Posterior cingulate gyrus (tissue), 11 donors: ENCODE results near the gene PNCK.

Source experiments
- DNase-seq, 10 donors: peaks; one replicate each; pipeline versions ENCODE4 v3.0.0 to v3.0.0-alpha.2; 2020 to 2021; ENCODE audit warnings: mixed read lengths in 3 of 10
- intact Hi-C: fragments of 100-400 bp; cut with DNase I; formaldehyde crosslinking; loops from one replicate; pipeline ENCODE4 v1.15.1; 2023

PNCK gene

DNA sequence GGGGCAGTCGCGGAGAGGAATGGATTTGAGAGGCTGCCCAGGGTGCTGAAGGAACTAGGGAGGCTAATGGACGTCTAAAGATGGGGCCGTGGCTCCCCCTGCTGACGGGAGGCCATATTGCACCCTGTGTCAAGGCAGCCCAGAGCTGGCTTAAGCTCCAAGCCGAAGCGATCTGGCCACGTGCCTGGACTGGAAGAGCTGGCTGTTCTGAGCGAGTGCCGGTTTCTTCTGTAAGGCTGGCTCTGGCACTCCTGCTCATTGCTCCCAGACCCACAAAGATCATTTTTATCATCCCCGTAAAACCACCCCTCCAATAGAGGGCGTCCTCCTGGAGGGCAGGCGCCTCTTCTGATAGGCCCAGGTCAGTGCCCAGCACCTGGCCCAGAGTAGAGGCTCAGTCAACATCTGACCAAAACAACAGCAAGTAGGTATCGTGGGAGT lies 5.6 kb downstream of the PNCK start:
- intact Hi-C loops, result loop anchor here (1.0 to 5.0 kb wide), 3 partner anchors 56 to 131 kb away; no protein-coding TSS in a partner anchor
- DNase-seq, result peak; percentile 73 to 98 (median 90)

DNA sequence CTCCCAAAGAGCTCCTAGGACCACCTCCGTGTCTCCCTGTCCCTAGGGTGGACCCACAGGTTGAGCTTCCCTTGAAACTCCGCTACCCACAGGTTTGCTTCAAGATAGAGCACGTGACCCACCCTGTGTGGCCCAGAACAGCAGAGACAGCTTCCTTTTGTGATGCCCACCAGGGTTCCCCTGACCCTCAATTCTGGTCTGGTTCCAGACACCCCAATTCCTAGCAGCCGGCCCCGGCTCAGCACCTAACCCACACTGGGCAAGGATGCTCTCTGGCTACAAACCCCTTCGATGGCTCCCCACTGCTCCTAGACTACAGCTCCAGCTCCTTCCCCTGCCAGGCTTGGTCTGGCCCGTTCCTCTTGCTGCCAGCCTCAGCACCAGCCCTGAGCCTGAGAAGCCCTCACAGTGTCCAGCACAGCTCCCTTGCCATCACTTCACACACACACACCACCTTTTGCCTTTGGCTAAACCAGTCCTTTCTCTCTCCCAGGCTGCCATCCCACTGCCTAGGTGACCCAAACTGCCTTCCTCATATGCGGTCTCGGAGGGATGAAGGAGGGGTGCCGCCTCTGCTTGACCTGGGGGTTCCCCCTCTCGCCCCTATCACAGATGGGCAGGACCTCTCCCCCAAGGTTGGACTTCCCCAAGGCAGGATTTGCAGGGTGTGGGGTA lies 6.2 kb downstream of the PNCK start:
- peak in 2 of 10 donors; percentile 48 to 55 for DNase-seq
- intact Hi-C loops, result loop anchor here (1.0 to 5.0 kb wide), 3 partner anchors 55 to 130 kb away; no protein-coding TSS in a partner anchor

DNA sequence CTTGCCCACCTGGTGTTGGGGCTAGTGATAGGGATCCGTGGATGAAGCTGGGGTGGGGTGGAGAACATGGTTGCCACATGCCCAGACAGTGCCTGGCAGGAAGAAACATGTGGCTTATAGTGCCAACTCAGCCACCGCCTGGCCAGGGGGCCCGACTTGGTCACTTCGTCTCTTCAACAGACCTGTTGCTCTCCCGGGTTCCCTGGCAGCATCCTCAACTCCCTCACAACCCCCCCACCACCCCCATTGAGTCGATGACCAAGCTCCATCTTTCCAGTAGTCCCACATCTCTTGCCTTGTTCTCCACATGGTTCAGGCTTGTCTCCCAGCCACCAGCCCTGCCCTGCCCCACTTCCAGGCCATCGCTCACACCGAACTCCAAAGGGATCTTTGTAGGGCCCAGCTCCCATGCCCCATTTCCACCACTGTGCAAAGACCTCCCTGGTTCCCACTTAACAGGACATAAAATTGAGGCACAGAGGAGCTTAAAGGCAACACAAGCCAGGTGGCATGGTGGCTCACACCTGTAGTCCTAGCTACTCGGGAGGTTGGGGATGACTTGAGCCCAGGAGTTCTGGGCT lies 7.8 kb downstream of the PNCK start:
- DNase-seq, result peak in 2 of 10 donors; percentile 60 to 63

DNA sequence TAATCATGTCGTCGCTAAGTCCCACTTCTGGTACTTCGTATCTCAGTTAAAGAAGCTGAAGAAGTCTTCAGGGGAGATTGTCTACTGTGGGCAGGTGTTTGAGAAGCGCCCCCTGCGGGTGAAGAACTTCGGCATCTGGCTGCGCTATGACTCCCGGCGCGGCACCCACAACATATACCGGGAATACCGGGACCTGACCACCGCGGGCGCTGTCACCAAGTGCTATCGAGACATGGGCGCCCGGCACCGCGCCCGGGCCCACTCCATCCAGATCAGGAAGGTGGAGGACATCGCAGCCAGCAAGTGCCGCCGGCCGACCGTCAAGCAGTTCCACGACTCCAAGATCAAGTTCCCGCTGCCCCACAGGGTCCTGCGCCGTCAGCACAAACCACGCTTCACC lies 11.3 kb downstream of the PNCK start:
- DNase-seq, result peak in 6 of 10 donors; percentile 21 to 90 (median 54)
- intact Hi-C loops, result no loop called here

More for the DNA sequence above, 7.8 kb downstream of the PNCK start:
- intact Hi-C loops, result loop anchor here (5.0 kb wide), 2 partner anchors 54 to 129 kb away; no protein-coding TSS in a partner anchor

DNA sequence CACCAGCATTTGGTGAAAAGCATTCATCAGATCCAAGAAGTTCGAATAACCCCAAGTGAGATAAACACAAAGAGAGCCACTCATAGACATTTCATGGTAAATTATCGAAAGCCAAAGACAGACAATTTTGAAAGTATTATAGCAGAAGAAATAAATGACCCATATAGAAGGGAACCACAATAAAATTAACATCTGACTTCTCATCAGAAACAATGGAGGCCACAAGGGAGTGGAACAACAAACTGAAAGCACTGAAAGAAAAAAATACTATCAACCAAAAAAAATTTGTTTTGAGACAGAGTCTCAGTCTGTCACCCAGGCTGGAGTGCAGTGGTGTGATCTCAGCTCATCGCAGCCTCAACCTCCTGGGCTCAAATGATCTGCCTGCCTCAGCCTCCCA lies 14.3 kb downstream of the PNCK start:
- DNase-seq, result no peak
- intact Hi-C loops, result no loop called here

DNA sequence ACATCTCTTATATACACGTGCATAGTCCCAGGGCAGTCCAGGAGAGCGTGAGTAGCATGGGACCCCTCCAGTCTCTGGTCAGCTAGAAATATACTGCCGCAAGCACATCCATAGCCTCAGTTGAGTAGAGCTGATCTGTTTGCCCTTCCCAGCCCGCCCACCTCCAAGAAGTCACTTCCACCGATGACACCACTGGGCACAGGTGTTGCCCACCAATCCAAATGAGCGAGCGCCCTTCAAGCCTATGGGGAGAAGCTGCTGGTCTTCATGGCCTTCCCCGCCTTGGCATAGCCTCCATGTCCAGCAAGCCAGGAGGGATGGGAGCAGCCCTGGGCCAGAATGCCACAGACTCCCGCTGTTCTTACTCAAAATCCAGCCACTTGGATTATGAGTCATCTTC lies 16.5 kb downstream of the PNCK start:
- intact Hi-C loops, result no loop called here
- DNase-seq, result peak in 2 of 10 donors; percentile 11 to 35

DNA sequence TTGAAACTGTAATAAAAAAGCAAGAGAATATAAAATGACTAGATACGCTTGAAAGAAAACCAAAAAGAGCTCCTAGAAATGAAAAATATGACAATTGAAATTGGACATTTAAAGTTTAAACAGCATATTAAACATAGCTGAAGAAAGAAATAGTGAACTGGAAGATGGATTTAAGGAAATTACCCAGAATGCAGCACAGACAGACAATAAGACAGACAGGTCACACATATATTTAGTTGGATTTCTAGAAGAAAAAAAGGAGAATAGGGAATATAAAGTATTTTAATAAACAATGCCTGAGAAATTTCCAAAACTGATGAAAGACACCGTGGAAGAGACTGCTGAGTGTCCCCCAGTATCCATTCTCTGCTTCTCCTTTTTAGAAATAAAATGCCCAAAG lies 20.1 kb downstream of the PNCK start:
- DNase-seq, result no peak
- intact Hi-C loops, result no loop called here

DNA sequence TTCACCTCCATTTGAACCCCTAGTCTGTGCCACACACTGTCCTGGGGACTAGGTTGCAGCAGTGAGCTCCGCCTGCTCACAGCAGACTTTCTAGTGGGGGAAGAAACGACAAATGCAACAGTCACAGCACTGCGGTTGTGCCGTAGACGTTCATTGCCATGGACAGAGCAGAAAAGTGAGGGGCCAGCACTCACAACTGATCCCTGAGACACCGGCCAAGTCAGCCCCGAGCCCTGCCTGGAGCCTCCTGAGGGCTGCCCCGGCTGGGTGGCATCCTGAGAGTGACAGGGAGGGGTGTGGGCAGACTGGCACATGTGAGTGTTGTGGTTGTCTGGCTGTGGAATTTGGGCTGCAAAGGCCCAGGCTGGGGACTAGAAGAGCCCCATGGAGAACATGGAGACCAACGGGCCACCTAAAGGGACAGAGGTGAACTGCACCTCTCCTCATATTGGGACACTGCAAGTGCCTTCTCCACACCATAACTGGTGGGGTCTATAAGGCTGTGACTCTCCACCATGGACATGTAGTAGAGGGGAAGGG lies 22.0 kb downstream of the PNCK start:
- intact Hi-C loops, result no loop called here
- DNase-seq, result peak in 4 of 10 donors; percentile 0 to 70 (median 24)

DNA sequence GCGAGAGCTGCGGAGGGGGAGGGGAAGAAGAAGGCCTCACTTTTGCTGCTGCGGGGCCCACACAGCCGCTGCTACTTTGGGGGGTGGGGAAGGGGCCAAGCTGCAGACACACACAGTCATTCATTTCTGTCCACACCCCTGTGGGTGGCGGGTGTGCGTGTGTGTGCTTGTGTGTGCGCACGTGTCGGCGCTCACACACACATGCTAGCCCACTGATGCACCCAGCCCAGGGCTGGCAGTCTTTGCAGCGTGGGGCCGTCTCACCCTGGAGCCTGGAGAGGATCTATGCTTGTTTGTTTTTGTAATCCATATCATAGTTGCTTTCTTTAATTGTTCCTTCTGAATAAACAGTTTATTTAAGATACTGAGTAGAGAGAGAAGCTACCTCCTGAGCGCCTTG lies 22.7 kb downstream of the PNCK start:
- intact Hi-C loops, result no loop called here
- DNase-seq, result peak in 3 of 10 donors; percentile 2 to 52 (median 17)

DNA sequence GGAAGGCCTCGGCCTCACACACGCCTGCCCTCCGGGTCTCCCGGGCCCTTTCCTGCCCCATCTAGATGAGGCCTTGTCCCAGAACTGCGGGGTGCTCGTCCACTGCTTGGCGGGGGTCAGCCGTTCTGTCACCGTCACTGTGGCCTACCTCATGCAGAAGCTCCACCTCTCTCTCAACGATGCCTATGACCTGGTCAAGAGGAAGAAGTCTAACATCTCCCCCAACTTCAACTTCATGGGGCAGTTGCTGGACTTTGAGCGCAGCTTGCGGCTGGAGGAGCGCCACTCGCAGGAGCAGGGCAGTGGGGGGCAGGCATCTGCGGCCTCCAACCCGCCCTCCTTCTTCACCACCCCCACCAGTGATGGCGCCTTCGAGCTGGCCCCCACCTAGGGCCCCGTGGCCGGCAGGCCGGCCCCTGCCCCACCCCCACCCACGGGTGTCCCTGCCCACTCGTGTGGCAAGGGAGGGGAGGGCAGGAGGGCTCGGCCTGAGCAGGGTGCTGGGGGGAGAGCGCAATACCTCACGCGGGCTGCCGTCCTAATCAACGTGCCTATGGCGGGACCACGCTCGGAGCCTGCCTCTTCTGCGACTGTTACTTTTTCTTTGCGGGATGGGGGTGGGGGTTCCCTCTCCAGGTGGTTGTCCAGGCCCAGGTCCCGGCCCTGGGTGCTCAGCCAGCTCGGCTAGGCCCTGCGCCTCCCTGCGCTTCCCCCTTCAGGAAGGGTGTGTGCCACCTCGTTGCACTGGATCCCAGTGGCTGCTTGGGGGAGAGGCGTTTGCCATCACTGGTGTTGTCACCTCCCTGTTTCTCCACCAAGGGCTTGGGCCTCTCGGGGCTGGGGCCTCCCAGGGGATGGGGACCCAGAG lies 23.5 kb downstream of the PNCK start:
- intact Hi-C loops, result no loop called here
- DNase-seq, result peak in 5 of 10 donors; percentile 0 to 77 (median 53)

DNA sequence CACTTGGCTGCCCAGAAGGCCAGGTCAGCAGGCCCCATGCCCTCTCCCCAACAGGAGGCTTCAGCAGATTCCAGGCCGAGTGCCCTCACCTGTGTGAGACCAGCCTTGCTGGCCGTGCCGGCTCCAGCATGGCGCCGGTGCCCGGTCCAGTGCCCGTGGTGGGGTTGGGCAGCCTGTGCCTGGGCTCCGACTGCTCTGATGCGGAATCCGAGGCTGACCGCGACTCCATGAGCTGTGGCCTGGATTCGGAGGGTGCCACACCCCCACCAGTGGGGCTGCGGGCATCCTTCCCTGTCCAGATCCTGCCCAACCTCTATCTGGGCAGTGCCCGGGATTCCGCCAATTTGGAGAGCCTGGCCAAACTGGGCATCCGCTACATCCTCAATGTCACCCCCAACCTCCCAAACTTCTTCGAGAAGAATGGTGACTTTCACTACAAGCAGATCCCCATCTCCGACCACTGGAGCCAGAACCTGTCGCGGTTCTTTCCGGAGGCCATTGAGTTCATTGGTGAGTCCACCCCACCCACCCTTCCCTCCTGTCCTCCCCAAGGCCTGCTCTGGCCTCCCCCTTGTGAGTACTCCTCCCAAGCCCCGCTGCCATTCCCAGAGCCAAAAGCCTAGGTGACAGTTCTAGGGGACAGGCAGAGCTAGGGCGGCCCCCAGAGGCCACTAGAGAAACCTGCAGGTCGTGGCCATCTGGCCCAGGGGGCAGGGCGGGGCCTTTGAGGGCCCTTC lies 24.3 kb downstream of the PNCK start:
- intact Hi-C loops, result no loop called here
- DNase-seq, result peak in 6 of 10 donors; percentile 7 to 75 (median 39)

DNA sequence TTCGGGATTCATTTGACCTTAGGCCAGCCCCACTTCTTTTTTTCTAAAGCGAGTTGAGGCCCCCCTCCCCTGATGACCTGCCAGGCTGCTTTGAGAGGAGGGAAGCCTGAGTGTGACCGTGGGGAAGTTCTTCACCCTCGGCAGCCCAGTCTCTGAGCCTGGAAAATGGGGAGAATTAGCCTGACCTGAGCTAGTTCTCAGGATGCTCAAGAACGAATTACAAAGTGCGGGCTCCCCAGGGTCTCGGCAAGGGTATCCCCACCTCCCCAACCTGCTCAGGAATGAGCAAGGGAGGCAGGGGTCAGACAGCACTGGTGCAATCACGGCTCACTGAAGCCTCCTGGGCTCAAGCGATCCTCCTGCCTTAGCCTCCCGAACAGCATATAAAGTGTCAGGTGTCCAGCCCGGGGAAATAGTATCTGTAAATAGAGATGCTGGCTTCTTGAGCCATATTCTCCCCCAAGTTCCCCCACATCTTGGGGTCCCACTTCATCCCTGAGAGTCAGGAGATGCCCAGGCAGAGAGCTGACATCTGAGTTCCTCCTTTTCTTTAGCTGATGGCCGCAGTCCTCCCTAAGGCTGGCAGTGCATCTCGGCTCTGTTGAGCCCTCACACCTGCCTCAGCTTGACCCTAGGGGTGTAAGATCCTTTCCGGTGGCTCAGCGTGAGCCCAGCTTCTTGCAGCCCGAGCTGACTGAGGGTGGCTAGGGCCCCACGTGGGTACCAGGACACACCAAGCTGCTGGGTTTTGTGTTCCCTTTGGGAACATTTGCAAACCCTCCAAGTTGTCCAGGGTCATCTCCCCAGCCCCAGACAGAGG lies 25.0 kb downstream of the PNCK start:
- peak in 3 of 10 donors; percentile 34 to 74 (median 41) for DNase-seq
- intact Hi-C loops, result no loop called here

DNA sequence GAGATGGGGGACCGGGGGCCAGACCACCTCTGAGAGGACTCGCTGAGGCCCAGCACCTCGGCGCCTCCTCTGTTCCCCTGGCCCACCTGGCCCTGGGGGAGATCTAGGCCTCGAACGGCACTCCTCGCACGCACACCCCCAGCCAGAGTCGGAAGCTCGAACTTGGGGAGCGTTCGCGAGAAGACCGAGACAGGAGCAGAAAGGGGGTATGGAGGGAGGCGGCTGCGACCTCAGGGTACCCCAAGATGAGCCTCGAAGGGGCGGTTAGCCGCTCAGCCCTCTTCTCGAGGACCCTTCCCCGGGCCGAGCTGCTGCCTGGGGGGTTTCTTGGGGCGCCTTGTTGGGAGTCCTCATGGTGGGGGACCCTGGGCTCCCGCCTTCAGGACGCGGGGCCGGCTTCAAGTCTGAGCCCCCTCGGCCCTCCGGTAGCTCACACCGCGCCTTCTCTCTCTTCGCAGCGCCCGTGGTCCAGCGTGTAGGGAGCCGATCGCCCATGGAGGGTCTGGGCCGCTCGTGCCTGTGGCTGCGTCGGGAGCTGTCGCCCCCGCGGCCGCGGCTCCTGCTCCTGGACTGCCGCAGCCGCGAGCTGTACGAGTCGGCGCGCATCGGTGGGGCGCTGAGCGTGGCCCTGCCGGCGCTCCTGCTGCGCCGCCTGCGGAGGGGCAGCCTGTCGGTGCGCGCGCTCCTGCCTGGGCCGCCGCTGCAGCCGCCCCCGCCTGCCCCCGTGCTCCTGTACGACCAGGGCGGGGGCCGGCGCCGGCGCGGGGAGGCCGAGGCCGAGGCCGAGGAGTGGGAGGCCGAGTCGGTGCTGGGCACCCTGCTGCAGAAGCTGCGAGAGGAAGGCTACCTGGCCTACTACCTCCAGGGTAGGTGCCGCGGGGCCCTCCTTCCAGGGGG lies 25.9 kb downstream of the PNCK start:
- peak in 3 of 10 donors; percentile 8 to 74 (median 73) for DNase-seq
- intact Hi-C loops, result no loop called here

DNA sequence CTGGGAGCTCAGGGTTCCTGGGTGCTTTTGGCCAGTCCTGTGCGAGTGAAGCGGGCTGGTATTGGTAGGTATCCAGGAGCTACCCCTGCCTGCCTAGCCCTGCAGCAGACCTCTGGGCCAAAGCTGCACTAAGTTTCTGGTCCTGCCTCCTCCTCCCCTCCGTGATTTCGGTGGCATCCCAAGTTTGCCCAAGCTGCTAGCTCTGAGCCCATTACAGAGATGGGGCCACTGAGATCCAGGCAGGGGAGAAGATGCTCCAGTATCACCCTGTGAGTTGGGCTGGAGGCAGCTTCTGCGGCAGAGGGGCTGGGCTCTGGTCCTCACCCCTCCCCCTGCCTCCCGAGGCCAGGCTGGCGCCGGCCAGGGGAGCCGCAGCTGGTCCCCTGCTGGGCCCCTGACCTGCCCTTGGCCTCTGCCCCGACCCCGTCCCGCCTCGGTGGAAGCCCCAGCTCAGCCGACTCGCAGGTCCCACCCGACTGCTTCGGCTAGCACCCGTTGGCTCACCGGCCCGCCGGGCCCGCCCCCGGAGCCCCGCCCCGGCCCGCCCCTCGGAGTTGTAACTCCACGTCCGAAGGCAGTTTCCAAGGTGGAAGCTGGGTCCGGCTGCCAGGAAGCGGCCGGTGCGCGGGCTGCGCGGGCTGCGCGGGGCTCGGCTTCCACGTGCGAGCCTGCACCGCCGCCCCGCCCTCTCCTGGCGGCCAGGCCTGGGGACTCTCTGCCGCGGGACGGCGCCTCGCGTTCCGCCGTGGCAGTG lies 26.8 kb downstream of the PNCK start, which contains the start of gene DUSP9:
Gene DUSP9 (plus strand): TSS at position 584 of the 754 bp plus-strand sequence. CDS start 751 bp downstream, outside the sequence.
- intact Hi-C loops, result no loop called here
- peak in 3 of 10 donors; percentile 3 to 86 (median 77) for DNase-seq

DNA sequence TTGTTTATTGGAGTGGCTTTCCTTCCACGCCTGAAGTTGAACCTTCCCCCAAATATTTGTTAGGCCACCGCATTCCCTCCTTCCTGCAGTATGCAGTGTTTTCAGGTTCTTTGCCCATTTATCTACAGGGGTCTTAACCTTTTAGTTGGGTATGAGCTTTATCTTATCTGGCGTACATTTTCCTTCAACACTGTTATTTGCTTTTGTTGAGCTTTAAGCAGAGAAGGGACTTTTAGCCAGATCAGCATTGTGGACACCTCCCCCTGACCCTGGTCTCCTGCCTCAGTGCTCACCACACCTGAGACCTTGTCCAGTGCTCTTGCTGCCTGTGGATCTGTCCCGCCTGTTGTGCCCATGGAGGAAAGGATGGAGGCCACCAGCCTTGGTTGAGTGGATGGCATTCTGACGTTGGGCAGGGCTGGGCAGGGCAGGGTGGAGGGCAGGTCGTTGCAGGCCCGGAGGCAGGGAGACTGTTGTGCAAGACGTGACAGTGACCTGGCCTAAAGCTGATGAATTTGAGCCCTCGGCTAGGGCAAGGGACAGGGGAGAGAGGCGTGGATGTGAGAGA lies 27.6 kb downstream of the PNCK start:
- peak in 3 of 10 donors; percentile 1 to 44 (median 38) for DNase-seq
- intact Hi-C loops, result no loop called here

DNA sequence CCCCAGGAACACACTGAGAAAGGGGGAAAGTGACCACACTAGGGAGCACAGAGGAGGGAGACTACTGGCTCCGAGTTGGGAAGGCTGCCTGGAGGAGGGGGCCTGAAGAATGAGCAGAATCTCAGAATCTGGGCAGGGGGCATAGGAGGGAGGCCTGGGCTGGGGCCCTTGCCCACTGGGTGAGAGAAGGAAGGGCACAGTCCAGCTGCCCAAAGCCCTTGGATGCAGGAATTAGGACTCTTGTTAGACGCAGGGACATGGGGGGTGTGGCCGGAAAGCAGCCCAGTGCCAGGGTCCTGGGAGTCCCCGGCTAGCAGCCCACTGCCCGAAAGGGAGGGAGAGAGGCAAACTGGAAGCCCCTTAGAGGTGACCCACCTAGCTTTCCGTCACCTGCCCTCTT lies 28.5 kb downstream of the PNCK start:
- DNase-seq, result peak in 3 of 10 donors; percentile 3 to 62 (median 11)
- intact Hi-C loops, result no loop called here
